ENCODE data around the gene GNL1. TPM values are rescaled to one million over a fixed set of nuclear protein-coding genes. Genes with fewer than 3 reads are reported as not detected.

Gene GNL1
- total and polyA plus RNA-seq, 4 donors = 10.1 to 18.2 (median 13.2) TPM

GRCh38 chr6:30592287-30592686, 36.0 kb upstream of the GNL1 start:
- H3K4me3 ChIP-seq (ENCODE audit: low read depth in 1 of 3, low read length in 3 of 3) = no peak overlapping the region
- TF ChIP-seq REST (IDR thresholded peaks at IDR 0.05) = no peak
- TF ChIP-seq GABPA (IDR thresholded peaks at IDR 0.05 in 1 of 2, conservative IDR thresholded peaks at IDR 0.05 in 1 of 2) = no peak
- no peak for TF ChIP-seq EGR1 (IDR thresholded peaks at IDR 0.05; ENCODE audit: low read depth in 2 of 2)
- no peak for TF ChIP-seq FOXA2 (IDR thresholded peaks at IDR 0.05)
- no peak for TF ChIP-seq NR2F2 (IDR thresholded peaks at IDR 0.05)
- TF ChIP-seq RAD21 (IDR thresholded peaks at IDR 0.05) = no peak
- no peak for TF ChIP-seq JUND (IDR thresholded peaks at IDR 0.05)
- TF ChIP-seq SP1 (IDR thresholded peaks at IDR 0.05) = no peak
- H3K36me3 ChIP-seq (ENCODE audit: control insufficient read depth in 4 of 4, insufficient read depth in 3 of 4, low read depth in 1 of 4, low read length in 3 of 4) = peaks cover 5 to 44% (median 34%) of the 10 kb centered on the region in 4 donors
- peaks cover 0 to 2% (median 0%) of the 10 kb centered on the region in 4 donors for H3K4me1 ChIP-seq (ENCODE audit: control insufficient read depth in 4 of 4, insufficient read depth in 4 of 4, low read length in 3 of 4)
- H3K27me3 ChIP-seq (ENCODE audit: control insufficient read depth in 4 of 4, insufficient read depth in 4 of 4, low read length in 3 of 4) = no peaks in the 10 kb centered on the region
- no peak overlapping the region for H3K27ac ChIP-seq (ENCODE audit: low read depth in 1 of 2, low read length in 2 of 2)
- DNase-seq (ENCODE audit: low spot score) = no peak
- WGBS = 93% methylated on average over 1 of the region's 1 CpG
- no peaks in the 10 kb centered on the region for H3K9me3 ChIP-seq (ENCODE audit: control insufficient read depth in 4 of 4, low read length in 3 of 4)
- H3K9ac ChIP-seq (ENCODE audit: low read depth in 1 of 2, low read length in 2 of 2) = no peak overlapping the region

GRCh38 chr6:30591008-30591407, 34.7 kb upstream of the GNL1 start:
- peaks cover 8 to 54% (median 44%) of the 10 kb centered on the region in 4 donors for H3K36me3 ChIP-seq (ENCODE audit: control insufficient read depth in 4 of 4, insufficient read depth in 3 of 4, low read depth in 1 of 4, low read length in 3 of 4)
- H3K9me3 ChIP-seq (ENCODE audit: control insufficient read depth in 4 of 4, low read length in 3 of 4) = no peaks in the 10 kb centered on the region
- no peaks in the 10 kb centered on the region for H3K4me1 ChIP-seq (ENCODE audit: control insufficient read depth in 4 of 4, insufficient read depth in 4 of 4, low read length in 3 of 4)
- no peaks in the 10 kb centered on the region for H3K27me3 ChIP-seq (ENCODE audit: control insufficient read depth in 4 of 4, insufficient read depth in 4 of 4, low read length in 3 of 4)
- H3K27ac ChIP-seq (ENCODE audit: low read depth in 1 of 2, low read length in 2 of 2) = no peak overlapping the region
- no peak for DNase-seq (ENCODE audit: low spot score)
- no peak overlapping the region for H3K4me3 ChIP-seq (ENCODE audit: low read depth in 1 of 3, low read length in 3 of 3)
- TF ChIP-seq REST (IDR thresholded peaks at IDR 0.05) = no peak
- H3K9ac ChIP-seq (ENCODE audit: low read depth in 1 of 2, low read length in 2 of 2) = no peak overlapping the region
- WGBS = 75% methylated on average over 1 of the region's 1 CpG

DNA sequence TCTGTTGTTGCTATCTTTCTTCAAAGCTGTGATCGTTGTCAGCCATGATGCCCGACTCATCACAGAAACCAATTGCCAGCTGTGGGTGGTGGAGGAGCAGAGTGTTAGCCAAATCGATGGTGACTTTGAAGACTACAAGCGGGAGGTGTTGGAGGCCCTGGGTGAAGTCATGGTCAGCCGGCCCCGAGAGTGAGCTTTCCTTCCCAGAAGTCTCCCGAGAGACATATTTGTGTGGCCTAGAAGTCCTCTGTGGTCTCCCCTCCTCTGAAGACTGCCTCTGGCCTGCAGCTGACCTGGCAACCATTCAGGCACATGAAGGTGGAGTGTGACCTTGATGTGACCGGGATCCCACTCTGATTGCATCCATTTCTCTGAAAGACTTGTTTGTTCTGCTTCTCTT, 34.2 kb upstream of the GNL1 start:
- WGBS = 85% methylated on average over 8 of the region's 8 CpGs
- Histone ChIP-seq H3K27ac (ENCODE audit: low read depth in 1 of 2, low read length in 2 of 2) (no peak overlapping the region), H3K9ac (ENCODE audit: low read depth in 1 of 2, low read length in 2 of 2) (no peak overlapping the region), H3K9me3 (ENCODE audit: control insufficient read depth in 4 of 4, low read length in 3 of 4) (no peaks in the 10 kb centered on the region), H3K4me1 (ENCODE audit: control insufficient read depth in 4 of 4, insufficient read depth in 4 of 4, low read length in 3 of 4) (no peaks in the 10 kb centered on the region), H3K36me3 (ENCODE audit: control insufficient read depth in 4 of 4, insufficient read depth in 3 of 4, low read depth in 1 of 4, low read length in 3 of 4) (peaks cover 12 to 59% (median 49%) of the 10 kb centered on the region in 4 donors), H3K27me3 (ENCODE audit: control insufficient read depth in 4 of 4, insufficient read depth in 4 of 4, low read length in 3 of 4) (no peaks in the 10 kb centered on the region), H3K4me3 (ENCODE audit: low read depth in 1 of 3, low read length in 3 of 3) (no peak overlapping the region)
- DNase-seq (ENCODE audit: low spot score) = no peak
- TF ChIP-seq RAD21 (IDR thresholded peaks at IDR 0.05) (no peak), JUND (IDR thresholded peaks at IDR 0.05) (no peak), HNF4A (conservative IDR thresholded peaks at IDR 0.05) (no peak), EGR1 (IDR thresholded peaks at IDR 0.05; ENCODE audit: low read depth in 2 of 2) (no peak), YY1 (IDR thresholded peaks at IDR 0.05) (no peak), FOXA2 (IDR thresholded peaks at IDR 0.05) (no peak), HNF4G (IDR thresholded peaks at IDR 0.05) (no peak), RXRA (IDR thresholded peaks at IDR 0.05) (no peak), ZBTB33 (IDR thresholded peaks at IDR 0.05) (no peak), SP1 (IDR thresholded peaks at IDR 0.05) (no peak), TAF1 (conservative IDR thresholded peaks at IDR 0.05) (no peak), REST (IDR thresholded peaks at IDR 0.05) (no peak)
- TF ChIP-seq, protein P1, sequence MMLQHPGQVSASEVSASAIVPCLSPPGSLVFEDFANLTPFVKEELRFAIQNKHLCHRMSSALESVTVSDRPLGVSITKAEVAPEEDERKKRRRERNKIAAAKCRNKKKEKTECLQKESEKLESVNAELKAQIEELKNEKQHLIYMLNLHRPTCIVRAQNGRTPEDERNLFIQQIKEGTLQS (IDR thresholded peaks at IDR 0.05) = no peak
